ENCODE measurements around the gene PTPRR.

GRCh38 chr12:70724444-70724843 is 196.1 kb downstream of the PTPRR start:
- TF ChIP-seq SUZ12 (IDR thresholded peaks at IDR 0.05; ENCODE audit: extremely low read depth, insufficient read depth, insufficient read length) (no peak), ZNF274 (IDR thresholded peaks at IDR 0.05; ENCODE audit: low read depth, low read length) (no peak)

Data from NT2/D1 (cell line).